Right ventricle myocardium inferior (tissue), 1 donor: Measurements from ENCODE around the gene CEACAM3. TPM values are rescaled to one million over a fixed set of nuclear protein-coding genes. Genes with fewer than 3 reads are reported as not detected.

ENCODE experiments used
- ATAC-seq: fragments of 200-7000 bp; cut with Tn5 transposase; one replicate; pipeline ENCODE4 v1.9.1; 2020; ENCODE audit warnings: mild to moderate bottlenecking, moderate library complexity
- DNase-seq: peaks from one replicate; pipeline ENCODE4 v3.0.0; 2021; ENCODE audit errors: missing footprints
- intact Hi-C: fragments of 100-400 bp; cut with DNase I; formaldehyde crosslinking; loops from one replicate; pipeline ENCODE4 v1.11.0; 2022
- total RNA-seq: library from RNA; stranded (reverse); fragmentation: NEBNext Ultra II Directional; extraction: Animal tissue kit (Norgen Biotek cat#: 25700); gene quantifications from one replicate; pipeline ENCODE4 v1.2.1, GENCODE V29; 2021
- donor health status: DM: no; HTN: yes; CAD: no; lungs with severe emphysema.

CEACAM3 gene
- total RNA-seq, 1 donor from 2014 or later, result 0.32 TPM

- intact Hi-C loops, result no loop called here
- DNase-seq, result no peak
- no peak for ATAC-seq
Measured at GRCh38 chr19:41821003-41821735, 24.8 kb downstream of the CEACAM3 start.

GRCh38 chr19:41837981-41838708 is 41.8 kb downstream of the CEACAM3 start:
- intact Hi-C loops, result no loop called here
- DNase-seq (no peak), ATAC-seq (no peak)

GRCh38 chr19:41839211-41839610 is 42.8 kb downstream of the CEACAM3 start:
- intact Hi-C loops, result no loop called here

DNA sequence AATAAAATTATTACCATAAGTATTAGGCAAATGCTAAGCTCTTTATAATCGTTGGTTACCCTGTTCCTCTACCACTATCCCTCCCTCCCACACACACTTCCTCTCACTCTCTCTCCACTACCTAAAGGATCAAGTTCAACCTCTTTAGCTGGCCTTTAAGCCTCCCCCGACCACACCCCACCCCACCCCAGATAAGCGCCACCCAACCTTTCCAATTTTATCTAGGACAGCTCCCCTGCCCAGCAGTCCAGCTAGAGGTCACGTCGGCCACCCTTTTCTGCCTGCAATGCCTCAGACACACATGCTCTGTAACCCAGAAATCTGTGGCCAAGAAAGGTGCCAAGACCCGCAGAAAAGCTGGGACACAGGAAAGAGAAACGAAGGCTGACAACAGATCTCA is 47.0 kb downstream of the CEACAM3 start:
- DNase-seq, result no peak
- no peak for ATAC-seq
- intact Hi-C loops, result no loop called here

More at GRCh38 chr19:41839211-41839610, 42.8 kb downstream of the CEACAM3 start:
- ATAC-seq (no peak), DNase-seq (no peak)

DNA sequence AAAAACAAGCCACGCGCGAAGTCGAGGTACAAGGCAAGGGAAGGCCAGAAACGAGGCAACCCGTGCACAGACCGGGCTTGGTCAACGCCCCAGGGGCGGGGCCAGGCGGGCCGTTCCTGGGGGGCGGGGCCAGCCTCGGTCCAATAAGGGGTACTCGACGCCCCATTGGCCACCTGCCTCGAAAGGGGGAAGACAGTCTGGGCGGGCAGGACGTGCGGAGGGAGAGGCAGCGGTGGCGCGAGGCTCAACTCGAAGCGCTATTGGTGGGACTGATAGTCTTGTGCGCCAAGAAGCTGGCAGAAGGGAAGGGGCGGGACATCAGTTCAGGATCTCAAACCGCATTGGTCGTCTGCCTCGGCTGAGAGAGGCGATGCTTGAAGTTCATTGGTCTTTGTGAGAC is 48.2 kb downstream of the CEACAM3 start, which contains the start of gene LYPD4:
Gene LYPD4, minus strand, starts transcription at position 83 of the 400 bp plus-strand sequence. CDS start 5,398 bp downstream, outside the sequence.
- DNase-seq, result no peak
- no peak for ATAC-seq
- intact Hi-C loops, result no loop called here

DNA sequence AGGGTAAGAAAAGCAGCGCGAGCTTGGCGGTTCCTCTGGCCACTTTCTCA is 48.4 kb downstream of the CEACAM3 start, which contains the start of gene DMRTC2:
Gene DMRTC2, plus strand, starts transcription at position 42 of the 50 bp plus-strand sequence. CDS start 2,387 bp downstream, outside the sequence.
- ATAC-seq (no peak), DNase-seq (no peak)
- intact Hi-C loops, result no loop called here

- intact Hi-C loops, result no loop called here
- ATAC-seq (no peak), DNase-seq (no peak)
Measured at GRCh38 chr19:41845051-41845590, 48.7 kb downstream of the CEACAM3 start.

GRCh38 chr19:41847351-41848105 is 51.1 kb downstream of the CEACAM3 start:
- ATAC-seq (no peak), DNase-seq (no peak)
- intact Hi-C loops, result no loop called here

GRCh38 chr19:41848666-41849065 is 52.3 kb downstream of the CEACAM3 start:
- ATAC-seq (no peak), DNase-seq (no peak)
- intact Hi-C loops, result no loop called here

- DNase-seq (no peak), ATAC-seq (no peak)
- intact Hi-C loops, result no loop called here
Measured at GRCh38 chr19:41849067-41849466, 52.7 kb downstream of the CEACAM3 start.

DNA sequence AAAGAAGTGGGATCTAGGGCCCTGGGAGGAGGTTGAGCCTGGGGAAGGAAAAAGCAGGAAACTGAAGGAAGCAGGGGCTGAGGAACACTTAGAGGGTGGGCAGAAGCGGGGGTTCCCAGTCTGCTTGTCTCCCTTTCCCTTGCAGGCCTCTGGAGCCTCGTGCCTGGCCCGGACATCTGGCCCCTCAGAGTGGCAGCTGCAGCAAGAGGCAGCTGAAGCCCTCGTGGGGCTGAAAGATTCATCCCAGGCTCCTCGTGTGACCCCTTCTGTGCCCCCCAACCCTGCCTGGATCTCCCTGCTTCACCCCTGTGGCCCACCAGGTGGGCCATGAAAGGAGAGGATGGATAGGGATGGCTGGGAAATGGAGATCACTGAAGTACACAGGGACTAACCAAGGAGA is 54.0 kb downstream of the CEACAM3 start:
- ATAC-seq (no peak), DNase-seq (no peak)
- intact Hi-C loops, result no loop called here

DNA sequence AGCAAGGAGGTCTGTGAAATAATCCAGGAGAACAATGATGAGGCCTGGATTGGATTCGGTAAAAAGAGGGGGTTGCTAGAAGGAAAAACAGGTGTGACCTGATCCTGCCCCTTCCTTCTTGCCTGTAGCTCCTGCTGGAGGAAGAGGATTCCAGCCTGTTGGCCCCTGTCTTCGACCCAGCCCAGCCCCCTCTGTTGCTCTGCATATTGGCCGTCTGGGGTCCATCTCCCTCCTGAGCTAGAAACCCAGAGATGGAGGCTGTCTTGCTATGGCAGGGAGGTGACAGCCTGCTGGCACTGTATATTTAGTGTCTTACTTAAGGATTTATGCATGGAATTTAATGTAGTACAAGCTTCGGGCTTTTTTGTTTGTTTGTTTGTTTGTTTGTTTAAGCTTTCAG is 55.1 kb downstream of the CEACAM3 start:
- DNase-seq (no peak), ATAC-seq (no peak)
- intact Hi-C loops, result no loop called here

- intact Hi-C loops, result no loop called here
- no peak for ATAC-seq
- DNase-seq, result no peak
Measured at GRCh38 chr19:41853344-41853743, 57.0 kb downstream of the CEACAM3 start.

GRCh38 chr19:41853768-41854167 is 57.4 kb downstream of the CEACAM3 start:
- DNase-seq (no peak), ATAC-seq (no peak)
- intact Hi-C loops, result no loop called here

DNA sequence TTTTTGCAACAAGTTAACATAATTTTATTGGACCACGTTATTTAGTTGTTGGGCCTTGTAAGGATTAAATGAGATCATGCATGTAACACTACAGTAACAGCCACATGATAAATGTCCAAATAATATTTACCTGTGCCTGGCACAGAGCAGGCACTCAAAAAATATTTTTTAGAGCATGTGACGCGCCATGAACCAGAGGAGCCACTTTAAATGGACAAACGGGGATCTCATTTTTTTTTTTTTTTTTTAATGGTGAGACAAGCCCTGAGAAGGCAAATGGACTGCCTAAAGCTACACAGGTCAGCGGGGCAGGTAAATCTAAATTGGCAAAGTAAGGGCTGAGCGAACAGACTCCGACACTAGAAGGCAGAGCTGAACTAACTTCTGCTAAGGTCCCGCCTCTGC is 62.8 kb downstream of the CEACAM3 start:
- DNase-seq (no peak), ATAC-seq (no peak)
- intact Hi-C loops, result loop anchor here (1.0 kb wide), 1 partner anchor 25 kb away; no protein-coding TSS in a partner anchor

DNA sequence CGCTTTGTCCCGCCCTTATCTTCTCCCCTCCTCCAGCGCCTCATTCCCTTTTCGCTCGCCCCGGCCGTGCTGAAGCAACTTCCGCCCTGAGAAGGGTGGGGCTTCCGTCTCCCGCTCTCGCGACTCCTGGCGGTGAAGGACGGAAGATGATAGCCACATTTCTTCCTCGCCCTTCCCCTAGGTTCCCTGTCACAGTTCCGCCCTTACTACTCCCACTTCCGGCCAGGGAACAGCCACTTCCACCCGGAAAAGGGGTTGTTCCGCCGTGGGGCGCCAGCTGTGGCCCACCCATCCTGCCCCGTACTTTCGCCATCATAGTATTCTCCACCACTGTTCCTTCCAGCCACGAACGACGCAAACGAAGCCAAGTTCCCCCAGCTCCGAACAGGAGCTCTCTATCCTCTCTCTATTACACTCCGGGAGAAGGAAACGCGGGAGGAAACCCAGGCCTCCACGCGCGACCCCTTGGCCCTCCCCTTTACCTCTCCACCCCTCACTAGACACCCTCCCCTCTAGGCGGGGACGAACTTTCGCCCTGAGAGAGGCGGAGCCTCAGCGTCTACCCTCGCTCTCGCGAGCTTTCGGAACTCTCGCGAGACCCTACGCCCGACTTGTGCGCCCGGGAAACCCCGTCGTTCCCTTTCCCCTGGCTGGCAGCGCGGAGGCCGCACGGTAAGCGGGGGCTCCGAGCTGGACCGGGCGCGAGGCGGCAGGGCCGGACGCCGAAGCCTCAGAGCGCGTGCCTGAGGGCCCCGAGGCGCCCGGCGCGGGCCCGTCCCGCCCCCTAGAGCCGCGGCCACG is 63.4 kb downstream of the CEACAM3 start, which contains the start of gene RPS19:
Gene RPS19, plus strand, starts transcription at position 638 of the 801 bp plus-strand sequence. CDS start 520 bp downstream, outside the sequence.
- ATAC-seq (peak; percentile 97), DNase-seq (peak; percentile 99)
- intact Hi-C loops, result loop anchor here (1.0 to 5.0 kb wide), 2 partner anchors 24 to 97 kb away; partner anchors contain the start of gene RABAC1

DNA sequence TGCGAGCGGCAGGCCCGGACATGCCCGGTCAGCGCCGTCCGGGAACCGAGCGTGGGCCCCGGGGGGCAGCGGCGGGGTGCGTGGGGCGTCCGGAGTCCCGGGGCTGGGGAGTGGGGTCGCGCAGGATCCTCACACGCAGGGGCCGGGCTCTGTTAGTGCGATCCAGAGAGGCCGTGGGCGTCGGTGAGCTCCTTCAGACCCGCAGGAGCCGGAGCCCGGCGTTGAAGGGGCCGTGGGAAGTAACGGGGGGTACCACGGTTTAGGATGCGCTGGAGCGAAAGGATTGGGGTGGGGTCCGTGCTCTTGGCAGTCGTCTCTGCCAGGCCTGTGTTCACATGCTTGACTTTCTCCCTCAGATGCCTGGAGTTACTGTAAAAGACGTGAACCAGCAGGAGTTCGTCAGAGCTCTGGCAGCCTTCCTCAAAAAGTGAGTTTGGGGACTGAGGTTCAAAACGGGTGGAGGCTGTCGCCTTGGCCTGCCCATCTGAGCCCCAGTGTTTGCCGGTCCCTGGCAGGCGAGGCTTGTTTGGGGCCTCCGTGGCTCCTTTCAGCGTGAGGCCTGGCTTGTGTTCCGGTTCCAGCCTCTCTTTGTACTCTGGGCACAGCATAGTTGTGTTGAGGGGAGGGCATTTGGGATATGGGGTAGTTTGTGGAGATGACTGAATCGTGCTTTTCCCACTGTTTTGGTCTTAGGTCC is 64.2 kb downstream of the CEACAM3 start:
- DNase-seq, result peak; percentile 76
- intact Hi-C loops, result loop anchor here (5.0 kb wide), 1 partner anchor 97 kb away; the partner anchor contains the start of gene RABAC1
- ATAC-seq, result no peak
